Esophagus mucosa (tissue), 1 donor: Measurements from ENCODE around the gene TMEFF2. TPM values are rescaled to one million over a fixed set of nuclear protein-coding genes. Genes with fewer than 3 reads are reported as not detected.
"Not testable (repeated sequence)": the region's sequence is repeated elsewhere in the genome, so short reads cannot be mapped to it uniquely, and the experiment has no call there.

Experiments
- ATAC-seq: fragments of 200-7000 bp; cut with Tn5 transposase; one replicate; pipeline ENCODE4 v1.9.1; 2020
- total RNA-seq: library from RNA; stranded (reverse); gene quantifications from one replicate; pipeline ENCODE4 v1.2.4, GENCODE V29; 2023
- donor health status: DM: yes; HTN: yes; CAD: no.

Gene TMEFF2
- total RNA-seq, 1 donor from 2014 or later: not detected

- no peak for ATAC-seq
Measured at GRCh38 chr2:191927991-191928390, 266.7 kb downstream of the TMEFF2 start.

DNA sequence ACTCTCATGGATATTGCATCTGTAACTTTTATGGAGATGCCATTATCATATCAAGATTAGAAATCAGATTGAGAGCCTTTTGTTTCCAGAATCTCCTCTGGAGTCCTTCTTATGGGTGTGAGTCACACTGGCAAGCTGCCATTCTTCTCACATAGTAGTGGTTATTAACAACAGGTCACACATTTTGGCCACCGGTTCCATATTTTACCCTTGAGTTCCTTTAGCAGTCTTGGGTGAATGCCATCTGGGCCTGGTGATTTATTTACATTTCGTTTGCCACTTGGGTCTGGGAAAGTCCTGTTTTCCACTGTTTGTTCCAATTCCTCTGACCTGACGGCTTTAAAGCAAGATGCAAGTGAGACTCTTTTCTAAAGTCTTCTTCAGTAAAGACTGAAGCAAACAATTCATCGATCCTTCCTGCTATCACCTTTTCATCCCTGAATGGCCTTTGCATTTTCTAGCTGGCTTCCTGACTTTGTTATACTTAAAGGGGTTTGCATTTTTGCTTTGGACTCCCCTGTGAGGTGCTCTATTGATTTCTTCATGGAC is 267.3 kb downstream of the TMEFF2 start:
- ATAC-seq: peak; percentile 55

- no peak for ATAC-seq
Measured at GRCh38 chr2:191926671-191927070, 268.1 kb downstream of the TMEFF2 start.

DNA sequence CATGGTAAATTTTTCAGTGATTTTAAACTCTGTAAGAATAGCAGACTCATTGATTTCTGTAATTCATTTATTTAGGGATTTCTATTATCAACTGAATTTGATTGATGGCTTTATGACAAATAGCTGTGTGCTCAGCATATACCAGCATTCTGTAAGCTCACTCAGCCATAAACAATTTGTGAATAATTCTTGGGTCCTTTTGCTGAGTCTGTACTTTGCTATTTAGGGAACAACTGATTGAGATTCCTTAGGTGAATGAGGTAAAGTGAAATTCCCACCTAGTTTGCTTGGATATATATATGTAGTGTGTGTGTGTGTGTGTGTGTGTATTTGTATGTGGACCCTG is 271.1 kb downstream of the TMEFF2 start:
- no peak for ATAC-seq

- ATAC-seq: no peak
Measured at GRCh38 chr2:191922736-191923651, 271.7 kb downstream of the TMEFF2 start.

- not testable (repeated sequence) for ATAC-seq
Measured at GRCh38 chr2:191921650-191922049, 273.1 kb downstream of the TMEFF2 start.

DNA sequence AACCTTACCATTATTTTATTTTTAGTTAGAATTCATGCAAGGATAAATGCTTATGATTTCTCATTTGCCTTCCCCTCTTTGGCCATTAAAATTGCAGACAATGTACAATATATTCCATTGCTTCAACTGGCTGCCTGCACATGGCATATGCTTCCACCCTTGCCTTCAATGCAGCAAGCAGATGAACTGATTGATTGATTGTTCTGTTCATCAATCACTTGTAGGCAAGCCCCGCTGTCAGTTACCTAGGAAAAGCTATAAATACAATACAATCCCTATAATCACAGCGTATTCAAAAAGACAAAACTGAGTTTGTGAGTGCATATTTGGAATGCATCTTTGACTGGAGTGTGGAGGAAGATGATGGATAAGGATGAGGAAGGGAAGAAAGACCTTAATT is 274.2 kb downstream of the TMEFF2 start:
- no peak for ATAC-seq

- no peak for ATAC-seq
Measured at GRCh38 chr2:191917967-191918651, 276.6 kb downstream of the TMEFF2 start.

- ATAC-seq: no peak
Measured at GRCh38 chr2:191917430-191917881, 277.3 kb downstream of the TMEFF2 start.

- ATAC-seq: no peak
Measured at GRCh38 chr2:191916826-191917225, 277.9 kb downstream of the TMEFF2 start.

GRCh38 chr2:191915750-191916149 is 279.0 kb downstream of the TMEFF2 start:
- ATAC-seq: no peak

- no peak for ATAC-seq
Measured at GRCh38 chr2:191913796-191914195, 280.9 kb downstream of the TMEFF2 start.

DNA sequence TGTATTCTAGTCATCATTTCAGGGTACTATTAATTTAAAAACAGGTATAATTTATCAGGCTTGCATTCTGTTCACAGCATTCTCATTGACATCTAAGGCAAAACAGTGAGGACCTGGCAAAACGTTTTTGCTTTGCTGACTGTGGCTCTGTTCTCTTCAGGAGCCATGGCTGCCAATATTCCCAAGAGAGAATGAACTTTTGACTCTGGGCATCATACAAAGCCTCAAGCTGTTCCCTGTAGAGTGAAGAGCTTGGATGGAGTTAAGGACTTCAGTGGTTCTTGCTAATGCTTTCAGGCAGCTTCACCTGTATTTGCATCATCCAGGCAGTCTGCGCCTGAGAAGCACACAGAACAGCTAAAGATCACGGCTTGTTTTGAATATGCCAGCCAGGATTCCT is 282.0 kb downstream of the TMEFF2 start:
- ATAC-seq: no peak

DNA sequence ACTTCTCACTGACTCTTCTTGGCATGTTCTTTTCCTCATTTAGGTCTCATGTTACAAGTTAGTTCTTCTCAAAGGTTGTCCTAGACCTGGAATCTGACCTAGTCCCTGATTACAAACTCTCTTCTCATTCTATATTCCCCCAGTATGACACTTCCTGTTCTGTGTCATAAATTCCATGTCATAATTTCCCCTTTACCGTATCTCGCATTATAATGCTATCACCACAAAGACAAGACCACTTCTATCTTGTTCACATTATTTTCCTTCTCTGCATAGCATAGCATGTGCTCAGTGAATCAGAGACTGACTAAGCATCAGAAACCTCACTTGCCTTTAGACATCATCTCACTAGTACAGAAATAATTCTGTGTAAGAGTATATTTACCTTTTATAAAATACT is 284.2 kb downstream of the TMEFF2 start:
- ATAC-seq: no peak

GRCh38 chr2:191908874-191909273 is 285.9 kb downstream of the TMEFF2 start:
- ATAC-seq: no peak

DNA sequence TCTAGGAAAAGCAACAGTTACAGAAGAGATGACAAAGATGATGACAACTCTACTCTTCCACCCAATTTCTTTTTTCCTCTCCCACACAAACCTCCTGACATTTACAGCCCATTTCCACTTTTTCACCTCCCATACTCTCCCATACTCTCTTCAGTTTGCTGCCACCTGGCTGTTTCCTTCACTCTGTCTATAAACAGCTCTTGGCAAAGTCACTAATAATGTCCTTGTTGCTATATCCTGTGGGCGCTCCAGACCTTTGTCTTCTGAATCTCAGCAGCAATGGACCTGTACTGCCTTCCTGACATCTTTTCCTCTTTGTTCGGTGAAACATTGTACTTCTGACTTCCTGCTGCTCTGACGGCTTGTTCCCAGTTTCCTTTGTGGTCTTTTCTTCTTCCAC is 287.2 kb downstream of the TMEFF2 start:
- no peak for ATAC-seq

- ATAC-seq: no peak
Measured at GRCh38 chr2:191907091-191907490, 287.6 kb downstream of the TMEFF2 start.

- no peak for ATAC-seq
Measured at GRCh38 chr2:191905336-191905735, 289.4 kb downstream of the TMEFF2 start.

DNA sequence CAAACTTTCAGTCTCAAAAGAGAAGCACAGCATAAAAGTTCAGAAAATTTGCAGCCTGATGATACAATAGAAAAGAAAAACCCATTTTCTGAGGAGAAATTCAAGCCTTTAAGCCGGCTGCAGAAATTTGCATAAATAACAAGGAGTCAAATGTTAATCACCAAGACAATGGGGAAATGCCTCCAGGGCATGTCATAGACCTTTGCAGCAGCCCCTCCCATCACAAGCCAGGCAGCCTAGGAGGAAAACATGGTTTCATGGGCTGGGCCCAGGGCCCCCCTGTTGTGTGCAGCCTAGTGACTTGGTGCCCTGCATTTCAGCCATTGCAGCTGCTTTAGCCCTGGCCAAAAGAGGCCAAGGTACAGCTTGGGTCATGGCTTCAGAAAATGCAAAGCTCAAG is 293.7 kb downstream of the TMEFF2 start:
- ATAC-seq: no peak

DNA sequence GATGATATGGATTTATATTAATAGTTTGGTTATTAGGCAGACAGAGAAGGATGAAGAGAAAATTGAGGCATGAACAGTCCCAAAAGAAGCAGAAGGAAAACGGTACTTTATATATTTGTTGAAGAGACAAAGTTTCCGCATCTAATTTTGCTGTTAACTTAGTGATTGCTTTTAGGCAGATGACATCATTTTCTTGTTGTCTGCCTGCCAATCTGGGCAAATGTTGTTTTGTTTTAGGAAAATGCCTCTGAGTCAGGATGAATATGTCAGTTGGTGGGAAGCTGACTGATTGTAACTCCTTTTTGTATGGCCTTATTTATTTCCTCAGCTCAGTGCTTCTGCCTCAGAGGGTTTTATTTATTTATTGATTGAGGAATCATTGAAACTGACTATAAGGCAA is 295.3 kb downstream of the TMEFF2 start:
- ATAC-seq: peak; percentile 42
